Right renal pelvis (tissue), 4 donors: ENCODE data around the gene CNTN6. TPM values are rescaled to one million over a fixed set of nuclear protein-coding genes. Genes with fewer than 3 reads are reported as not detected.

Experiments
- DNase-seq, 4 donors: peaks; one replicate each; pipeline ENCODE4 v3.0.0-alpha.2; 2013; ENCODE audit warnings: low read depth in 4 of 4, low spot score in 3 of 4, missing footprints in 1 of 4
- polyA plus RNA-seq, 4 donors: library from polyadenylated mRNA; unstranded; fragments of 120-200 nt; gene quantifications; one replicate each; pipeline ENCODE4 v1.2.1, GENCODE V29; 2013; ENCODE audit not compliant: insufficient read length in 4 of 4

Gene CNTN6
- polyA plus RNA-seq, 4 donors, result 2.0 to 2.6 (median 2.1) TPM

GRCh38 chr3:1400571-1400970 is 307.7 kb downstream of the CNTN6 start:
- DNase-seq, result no peak

GRCh38 chr3:1404270-1404962 is 311.6 kb downstream of the CNTN6 start:
- DNase-seq, result peak in 1 of 4 donors; percentile 18

- DNase-seq, result no peak
Observed at GRCh38 chr3:1406250-1406649, 313.4 kb downstream of the CNTN6 start.

- DNase-seq, result no peak
Observed at GRCh38 chr3:1421577-1421976, 328.8 kb downstream of the CNTN6 start.

GRCh38 chr3:1423566-1424089 is 330.8 kb downstream of the CNTN6 start:
- no peak for DNase-seq

- no peak for DNase-seq
Observed at GRCh38 chr3:1439395-1439794, 346.6 kb downstream of the CNTN6 start.

- DNase-seq, result no peak
Observed at GRCh38 chr3:1442271-1442670, 349.4 kb downstream of the CNTN6 start.

- DNase-seq, result peak in 1 of 4 donors; percentile 6
Observed at GRCh38 chr3:1444195-1444594, 351.4 kb downstream of the CNTN6 start.

- no peak for DNase-seq
Observed at GRCh38 chr3:1446531-1446930, 353.7 kb downstream of the CNTN6 start.

- no peak for DNase-seq
Observed at GRCh38 chr3:1447452-1447851, 354.6 kb downstream of the CNTN6 start.

GRCh38 chr3:1448443-1448842 is 355.6 kb downstream of the CNTN6 start:
- DNase-seq, result no peak
